Neural cell (in vitro differentiated cells): Measurements from ENCODE around the gene UNC5C.

ENCODE experiments used
- EP300 ChIP-seq: fragments of 450-650 bp; conservative IDR thresholded peaks from 2 replicates; pipeline ENCODE4 v1.6.1; 2014; ENCODE audit warnings: antibody characterized with exemption, mild to moderate bottlenecking, moderate library complexity; ENCODE audit not compliant: poor library complexity, severe bottlenecking
- EZH2 ChIP-seq: fragments of 200-600, 300-800 bp; shearing (Covaris generic), sonication (generic); IDR thresholded peaks from 2 replicates; pipeline ENCODE4 v1.6.1; 2014; ENCODE audit warnings: antibody characterized with exemption, low read length, borderline replicate concordance, mild to moderate bottlenecking; ENCODE audit not compliant: insufficient read depth, poor library complexity, severe bottlenecking
- POLR2AphosphoS5 ChIP-seq: IDR thresholded peaks from 2 replicates; pipeline ENCODE4 v1.6.1; 2012
- RAD21 ChIP-seq: fragments of 450-650 bp; conservative IDR thresholded peaks from 2 replicates; pipeline ENCODE4 v1.6.1; 2014; ENCODE audit warnings: antibody characterized with exemption, mild to moderate bottlenecking, moderate library complexity
- SMC3 ChIP-seq: fragments of 450-650 bp; conservative IDR thresholded peaks from 2 replicates; pipeline ENCODE4 v1.6.1; 2014; ENCODE audit warnings: antibody characterized with exemption, mild to moderate bottlenecking, moderate library complexity; ENCODE audit not compliant: poor library complexity
- TF ChIP-seq, protein P1 (sequence below): fragments of 450-650 bp; IDR thresholded peaks from 2 replicates; pipeline ENCODE4 v1.5.1; 2014; ENCODE audit warnings: antibody characterized with exemption, mild to moderate bottlenecking, moderate library complexity; ENCODE audit not compliant: poor library complexity, severe bottlenecking
- TF ChIP-seq, protein P2 (sequence below): IDR thresholded peaks from 2 replicates; pipeline ENCODE4 v1.6.1; 2012; ENCODE audit warnings: borderline replicate concordance

DNA sequence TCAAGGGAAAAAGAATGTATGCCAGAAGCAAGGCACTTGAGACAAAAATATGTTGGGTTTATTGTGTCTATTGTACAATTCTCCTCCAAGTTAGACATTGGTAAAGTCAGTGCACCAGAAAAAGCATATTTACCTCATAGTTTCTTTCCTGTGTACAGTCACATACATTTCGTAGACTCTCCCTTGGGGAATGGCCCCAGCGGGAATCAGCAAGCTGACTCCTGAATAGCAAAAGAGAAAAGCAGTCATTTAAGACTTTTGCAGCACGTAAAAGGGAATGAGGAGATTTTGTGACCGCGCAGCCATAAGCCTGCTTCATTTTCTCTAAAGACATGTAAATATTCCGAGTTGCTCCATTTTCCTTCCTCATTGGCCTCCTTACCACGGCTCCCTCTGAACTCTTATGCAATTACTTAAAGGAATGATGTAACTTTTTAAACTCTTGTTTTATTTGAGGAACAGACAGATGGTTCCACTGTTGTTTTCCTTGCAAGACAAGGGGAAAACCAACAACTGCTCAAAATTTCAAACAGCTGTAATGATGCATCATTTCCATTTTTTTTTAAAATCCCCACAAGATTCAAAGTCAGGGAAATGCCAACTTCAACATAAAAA lies 332.7 kb downstream of the UNC5C start:
- TF ChIP-seq, protein P1, sequence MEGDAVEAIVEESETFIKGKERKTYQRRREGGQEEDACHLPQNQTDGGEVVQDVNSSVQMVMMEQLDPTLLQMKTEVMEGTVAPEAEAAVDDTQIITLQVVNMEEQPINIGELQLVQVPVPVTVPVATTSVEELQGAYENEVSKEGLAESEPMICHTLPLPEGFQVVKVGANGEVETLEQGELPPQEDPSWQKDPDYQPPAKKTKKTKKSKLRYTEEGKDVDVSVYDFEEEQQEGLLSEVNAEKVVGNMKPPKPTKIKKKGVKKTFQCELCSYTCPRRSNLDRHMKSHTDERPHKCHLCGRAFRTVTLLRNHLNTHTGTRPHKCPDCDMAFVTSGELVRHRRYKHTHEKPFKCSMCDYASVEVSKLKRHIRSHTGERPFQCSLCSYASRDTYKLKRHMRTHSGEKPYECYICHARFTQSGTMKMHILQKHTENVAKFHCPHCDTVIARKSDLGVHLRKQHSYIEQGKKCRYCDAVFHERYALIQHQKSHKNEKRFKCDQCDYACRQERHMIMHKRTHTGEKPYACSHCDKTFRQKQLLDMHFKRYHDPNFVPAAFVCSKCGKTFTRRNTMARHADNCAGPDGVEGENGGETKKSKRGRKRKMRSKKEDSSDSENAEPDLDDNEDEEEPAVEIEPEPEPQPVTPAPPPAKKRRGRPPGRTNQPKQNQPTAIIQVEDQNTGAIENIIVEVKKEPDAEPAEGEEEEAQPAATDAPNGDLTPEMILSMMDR: no peak
- TF ChIP-seq EZH2 (no peak), RAD21 (no peak), POLR2AphosphoS5 (no peak), EP300 (no peak), SMC3 (no peak)
- TF ChIP-seq, protein P2, sequence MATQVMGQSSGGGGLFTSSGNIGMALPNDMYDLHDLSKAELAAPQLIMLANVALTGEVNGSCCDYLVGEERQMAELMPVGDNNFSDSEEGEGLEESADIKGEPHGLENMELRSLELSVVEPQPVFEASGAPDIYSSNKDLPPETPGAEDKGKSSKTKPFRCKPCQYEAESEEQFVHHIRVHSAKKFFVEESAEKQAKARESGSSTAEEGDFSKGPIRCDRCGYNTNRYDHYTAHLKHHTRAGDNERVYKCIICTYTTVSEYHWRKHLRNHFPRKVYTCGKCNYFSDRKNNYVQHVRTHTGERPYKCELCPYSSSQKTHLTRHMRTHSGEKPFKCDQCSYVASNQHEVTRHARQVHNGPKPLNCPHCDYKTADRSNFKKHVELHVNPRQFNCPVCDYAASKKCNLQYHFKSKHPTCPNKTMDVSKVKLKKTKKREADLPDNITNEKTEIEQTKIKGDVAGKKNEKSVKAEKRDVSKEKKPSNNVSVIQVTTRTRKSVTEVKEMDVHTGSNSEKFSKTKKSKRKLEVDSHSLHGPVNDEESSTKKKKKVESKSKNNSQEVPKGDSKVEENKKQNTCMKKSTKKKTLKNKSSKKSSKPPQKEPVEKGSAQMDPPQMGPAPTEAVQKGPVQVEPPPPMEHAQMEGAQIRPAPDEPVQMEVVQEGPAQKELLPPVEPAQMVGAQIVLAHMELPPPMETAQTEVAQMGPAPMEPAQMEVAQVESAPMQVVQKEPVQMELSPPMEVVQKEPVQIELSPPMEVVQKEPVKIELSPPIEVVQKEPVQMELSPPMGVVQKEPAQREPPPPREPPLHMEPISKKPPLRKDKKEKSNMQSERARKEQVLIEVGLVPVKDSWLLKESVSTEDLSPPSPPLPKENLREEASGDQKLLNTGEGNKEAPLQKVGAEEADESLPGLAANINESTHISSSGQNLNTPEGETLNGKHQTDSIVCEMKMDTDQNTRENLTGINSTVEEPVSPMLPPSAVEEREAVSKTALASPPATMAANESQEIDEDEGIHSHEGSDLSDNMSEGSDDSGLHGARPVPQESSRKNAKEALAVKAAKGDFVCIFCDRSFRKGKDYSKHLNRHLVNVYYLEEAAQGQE: no peak
